HG02884 (cell line): ENCODE measurements around the gene FZD1.

Experiments used
- ATAC-seq: cut with Tn5 transposase; IDR thresholded peaks from one replicate; pipeline ENCODE4 v1.9.1; 2021; ENCODE audit warnings: mild to moderate bottlenecking, moderate library complexity; ENCODE audit not compliant: unreplicated experiment

FZD1 gene

DNA sequence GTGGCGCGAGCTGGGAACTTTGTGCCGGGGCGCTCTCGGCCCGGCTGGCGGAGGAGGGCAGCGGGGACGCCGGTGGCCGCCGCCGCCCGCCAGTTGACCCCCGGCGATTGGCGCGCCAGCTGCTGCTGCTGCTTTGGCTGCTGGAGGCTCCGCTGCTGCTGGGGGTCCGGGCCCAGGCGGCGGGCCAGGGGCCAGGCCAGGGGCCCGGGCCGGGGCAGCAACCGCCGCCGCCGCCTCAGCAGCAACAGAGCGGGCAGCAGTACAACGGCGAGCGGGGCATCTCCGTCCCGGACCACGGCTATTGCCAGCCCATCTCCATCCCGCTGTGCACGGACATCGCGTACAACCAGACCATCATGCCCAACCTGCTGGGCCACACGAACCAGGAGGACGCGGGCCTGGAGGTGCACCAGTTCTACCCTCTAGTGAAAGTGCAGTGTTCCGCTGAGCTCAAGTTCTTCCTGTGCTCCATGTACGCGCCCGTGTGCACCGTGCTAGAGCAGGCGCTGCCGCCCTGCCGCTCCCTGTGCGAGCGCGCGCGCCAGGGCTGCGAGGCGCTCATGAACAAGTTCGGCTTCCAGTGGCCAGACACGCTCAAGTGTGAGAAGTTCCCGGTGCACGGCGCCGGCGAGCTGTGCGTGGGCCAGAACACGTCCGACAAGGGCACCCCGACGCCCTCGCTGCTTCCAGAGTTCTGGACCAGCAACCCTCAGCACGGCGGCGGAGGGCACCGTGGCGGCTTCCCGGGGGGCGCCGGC lies 870 bp downstream of the FZD1 start:
- peak; percentile 35 for ATAC-seq

DNA sequence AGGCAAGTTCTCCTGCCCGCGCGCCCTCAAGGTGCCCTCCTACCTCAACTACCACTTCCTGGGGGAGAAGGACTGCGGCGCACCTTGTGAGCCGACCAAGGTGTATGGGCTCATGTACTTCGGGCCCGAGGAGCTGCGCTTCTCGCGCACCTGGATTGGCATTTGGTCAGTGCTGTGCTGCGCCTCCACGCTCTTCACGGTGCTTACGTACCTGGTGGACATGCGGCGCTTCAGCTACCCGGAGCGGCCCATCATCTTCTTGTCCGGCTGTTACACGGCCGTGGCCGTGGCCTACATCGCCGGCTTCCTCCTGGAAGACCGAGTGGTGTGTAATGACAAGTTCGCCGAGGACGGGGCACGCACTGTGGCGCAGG lies 1.4 kb downstream of the FZD1 start:
- no peak for ATAC-seq

DNA sequence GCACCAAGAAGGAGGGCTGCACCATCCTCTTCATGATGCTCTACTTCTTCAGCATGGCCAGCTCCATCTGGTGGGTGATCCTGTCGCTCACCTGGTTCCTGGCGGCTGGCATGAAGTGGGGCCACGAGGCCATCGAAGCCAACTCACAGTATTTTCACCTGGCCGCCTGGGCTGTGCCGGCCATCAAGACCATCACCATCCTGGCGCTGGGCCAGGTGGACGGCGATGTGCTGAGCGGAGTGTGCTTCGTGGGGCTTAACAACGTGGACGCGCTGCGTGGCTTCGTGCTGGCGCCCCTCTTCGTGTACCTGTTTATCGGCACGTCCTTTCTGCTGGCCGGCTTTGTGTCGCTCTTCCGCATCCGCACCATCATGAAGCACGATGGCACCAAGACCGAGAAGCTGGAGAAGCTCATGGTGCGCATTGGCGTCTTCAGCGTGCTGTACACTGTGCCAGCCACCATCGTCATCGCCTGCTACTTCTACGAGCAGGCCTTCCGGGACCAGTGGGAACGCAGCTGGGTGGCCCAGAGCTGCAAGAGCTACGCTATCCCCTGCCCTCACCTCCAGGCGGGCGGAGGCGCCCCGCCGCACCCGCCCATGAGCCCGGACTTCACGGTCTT lies 1.9 kb downstream of the FZD1 start:
- ATAC-seq = no peak

DNA sequence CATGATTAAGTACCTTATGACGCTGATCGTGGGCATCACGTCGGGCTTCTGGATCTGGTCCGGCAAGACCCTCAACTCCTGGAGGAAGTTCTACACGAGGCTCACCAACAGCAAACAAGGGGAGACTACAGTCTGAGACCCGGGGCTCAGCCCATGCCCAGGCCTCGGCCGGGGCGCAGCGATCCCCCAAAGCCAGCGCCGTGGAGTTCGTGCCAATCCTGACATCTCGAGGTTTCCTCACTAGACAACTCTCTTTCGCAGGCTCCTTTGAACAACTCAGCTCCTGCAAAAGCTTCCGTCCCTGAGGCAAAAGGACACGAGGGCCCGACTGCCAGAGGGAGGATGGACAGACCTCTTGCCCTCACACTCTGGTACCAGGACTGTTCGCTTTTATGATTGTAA lies 2.5 kb downstream of the FZD1 start:
- no peak for ATAC-seq

DNA sequence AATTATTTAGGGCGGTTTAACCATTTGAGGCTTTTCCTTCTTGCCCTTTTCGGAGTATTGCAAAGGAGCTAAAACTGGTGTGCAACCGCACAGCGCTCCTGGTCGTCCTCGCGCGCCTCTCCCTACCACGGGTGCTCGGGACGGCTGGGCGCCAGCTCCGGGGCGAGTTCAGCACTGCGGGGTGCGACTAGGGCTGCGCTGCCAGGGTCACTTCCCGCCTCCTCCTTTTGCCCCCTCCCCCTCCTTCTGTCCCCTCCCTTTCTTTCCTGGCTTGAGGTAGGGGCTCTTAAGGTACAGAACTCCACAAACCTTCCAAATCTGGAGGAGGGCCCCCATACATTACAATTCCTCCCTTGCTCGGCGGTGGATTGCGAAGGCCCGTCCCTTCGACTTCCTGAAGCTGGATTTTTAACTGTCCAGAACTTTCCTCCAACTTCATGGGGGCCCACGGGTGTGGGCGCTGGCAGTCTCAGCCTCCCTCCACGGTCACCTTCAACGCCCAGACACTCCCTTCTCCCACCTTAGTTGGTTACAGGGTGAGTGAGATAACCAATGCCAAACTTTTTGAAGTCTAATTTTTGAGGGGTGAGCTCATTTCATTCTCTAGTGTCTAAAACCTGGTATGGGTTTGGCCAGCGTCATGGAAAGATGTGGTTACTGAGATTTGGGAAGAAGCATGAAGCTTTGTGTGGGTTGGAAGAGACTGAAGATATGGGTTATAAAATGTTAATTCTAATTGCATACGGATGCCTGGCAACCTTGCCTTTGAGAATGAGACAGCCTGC lies 3.1 kb downstream of the FZD1 start:
- no peak for ATAC-seq

DNA sequence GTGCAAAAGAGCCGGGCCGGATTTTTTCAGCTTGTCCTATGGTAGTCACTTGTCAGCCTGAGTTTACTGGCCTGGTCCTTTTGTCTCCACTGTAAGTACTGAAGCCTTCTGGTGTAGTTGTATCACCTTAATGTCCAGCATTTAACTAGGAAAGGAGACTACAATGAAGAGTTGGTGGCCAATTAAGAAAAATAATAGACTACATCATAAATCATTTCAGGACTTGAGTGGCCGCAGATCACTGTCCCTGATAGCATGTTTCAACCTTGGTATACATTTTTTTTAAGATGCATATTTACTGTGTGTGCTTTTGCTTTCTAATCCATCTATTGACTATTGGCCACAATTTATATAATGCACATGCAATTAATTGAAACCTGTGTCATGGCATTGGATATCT lies 6.1 kb downstream of the FZD1 start:
- no peak for ATAC-seq

DNA sequence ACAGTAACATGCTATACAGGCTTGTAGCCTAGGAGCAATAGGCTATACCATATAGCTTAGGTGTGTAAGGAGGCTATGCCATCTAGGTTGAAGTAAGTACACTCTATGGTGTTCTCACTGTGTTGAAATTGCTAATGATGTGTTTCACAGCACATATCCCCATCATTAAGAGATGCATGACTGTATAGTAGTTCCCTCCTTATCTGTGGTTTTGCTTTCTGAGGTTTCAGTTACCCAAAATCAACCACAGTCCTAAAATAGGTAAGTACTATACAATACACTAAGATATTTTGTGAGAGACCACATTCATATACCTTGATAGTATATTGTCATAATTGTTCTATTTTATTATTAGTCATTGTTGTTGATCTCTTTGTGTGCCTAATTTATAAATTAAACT lies 12.7 kb downstream of the FZD1 start:
- peak; percentile 95 for ATAC-seq

DNA sequence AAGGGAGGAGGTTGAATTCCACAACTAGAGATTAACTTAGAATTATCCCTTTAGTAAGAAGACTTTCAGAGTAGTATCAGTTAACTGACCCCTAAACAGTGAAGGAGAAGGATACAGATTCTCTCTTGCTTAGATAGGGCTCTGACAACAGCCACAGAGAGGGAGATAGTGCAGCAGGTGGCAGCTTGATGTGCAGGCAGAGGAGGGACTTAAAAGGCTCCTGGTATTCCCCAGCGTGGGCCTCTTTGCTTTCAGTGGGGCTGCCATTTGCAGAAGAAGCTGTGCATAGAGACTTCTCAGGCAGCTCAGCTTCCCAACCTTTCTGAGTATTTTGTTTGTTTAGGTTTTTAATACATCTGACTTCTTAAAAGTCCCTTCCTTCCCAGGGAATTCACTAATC lies 16.0 kb downstream of the FZD1 start:
- ATAC-seq = peak; percentile 55

DNA sequence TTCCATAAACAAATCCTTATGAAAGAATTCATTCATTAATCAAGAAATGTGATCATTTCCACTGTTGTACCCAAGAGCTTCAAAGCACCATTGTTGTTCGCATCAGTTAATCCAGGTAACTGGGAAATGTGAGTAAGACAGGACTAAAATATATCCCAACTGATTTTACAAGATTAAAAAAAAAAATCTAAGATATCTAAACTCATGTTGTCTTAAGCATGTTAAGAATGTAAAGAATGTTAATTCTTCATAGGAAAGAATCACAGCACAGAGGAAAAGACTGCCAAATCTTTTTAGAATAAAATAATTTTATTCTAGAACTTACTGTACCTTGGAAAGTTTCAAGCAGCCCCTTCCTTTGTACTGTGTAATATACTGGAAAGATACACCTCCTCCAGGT lies 16.4 kb downstream of the FZD1 start:
- ATAC-seq = no peak

DNA sequence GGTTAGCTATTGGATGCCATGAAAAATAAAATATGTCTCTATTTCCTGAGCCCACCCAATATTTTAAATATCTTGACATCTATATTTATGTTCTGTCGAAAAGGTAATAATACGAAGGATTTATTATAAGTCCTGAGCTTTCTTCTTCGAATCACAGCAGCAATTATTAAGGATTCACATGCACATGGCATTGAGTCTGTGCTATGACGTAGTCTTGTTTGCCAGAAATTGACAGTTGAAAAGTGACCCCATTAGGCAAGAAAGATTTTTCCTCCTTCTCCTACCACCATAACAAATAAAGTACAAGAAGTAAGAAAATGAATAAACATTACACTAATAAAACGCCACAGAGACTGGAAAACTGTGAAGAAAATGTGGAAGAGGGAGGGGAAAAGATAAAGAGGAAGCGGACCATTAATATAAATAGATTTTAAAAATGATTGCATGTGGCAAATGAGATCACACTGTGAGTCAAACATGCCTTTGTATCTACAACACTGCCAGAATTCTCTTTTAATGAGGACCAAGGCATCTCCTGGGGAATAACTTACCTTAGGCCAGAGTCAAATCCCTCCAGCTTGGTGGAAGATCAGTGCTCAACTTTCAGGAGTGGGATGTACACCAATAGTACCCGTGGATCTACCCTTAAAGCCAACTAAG lies 21.6 kb downstream of the FZD1 start:
- ATAC-seq = no peak

DNA sequence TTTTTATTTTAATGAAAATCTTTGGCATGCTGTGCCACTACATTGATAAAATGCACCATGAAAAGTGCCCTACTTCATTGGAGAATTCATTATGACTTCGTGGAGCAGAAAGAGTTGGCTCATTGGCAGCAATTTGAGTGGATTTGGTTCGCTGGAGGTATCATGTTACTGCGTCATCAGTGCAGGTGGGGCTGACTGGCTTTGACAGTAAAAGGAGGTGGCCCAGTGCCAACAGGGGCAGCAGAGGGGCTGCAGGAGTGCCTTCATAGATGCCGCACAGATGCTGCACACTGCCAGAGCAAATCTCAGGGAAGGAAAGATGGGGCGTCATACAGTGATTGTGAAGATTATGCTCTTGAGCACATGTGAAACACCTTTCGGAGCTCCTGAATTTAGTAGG lies 22.2 kb downstream of the FZD1 start:
- ATAC-seq = no peak

DNA sequence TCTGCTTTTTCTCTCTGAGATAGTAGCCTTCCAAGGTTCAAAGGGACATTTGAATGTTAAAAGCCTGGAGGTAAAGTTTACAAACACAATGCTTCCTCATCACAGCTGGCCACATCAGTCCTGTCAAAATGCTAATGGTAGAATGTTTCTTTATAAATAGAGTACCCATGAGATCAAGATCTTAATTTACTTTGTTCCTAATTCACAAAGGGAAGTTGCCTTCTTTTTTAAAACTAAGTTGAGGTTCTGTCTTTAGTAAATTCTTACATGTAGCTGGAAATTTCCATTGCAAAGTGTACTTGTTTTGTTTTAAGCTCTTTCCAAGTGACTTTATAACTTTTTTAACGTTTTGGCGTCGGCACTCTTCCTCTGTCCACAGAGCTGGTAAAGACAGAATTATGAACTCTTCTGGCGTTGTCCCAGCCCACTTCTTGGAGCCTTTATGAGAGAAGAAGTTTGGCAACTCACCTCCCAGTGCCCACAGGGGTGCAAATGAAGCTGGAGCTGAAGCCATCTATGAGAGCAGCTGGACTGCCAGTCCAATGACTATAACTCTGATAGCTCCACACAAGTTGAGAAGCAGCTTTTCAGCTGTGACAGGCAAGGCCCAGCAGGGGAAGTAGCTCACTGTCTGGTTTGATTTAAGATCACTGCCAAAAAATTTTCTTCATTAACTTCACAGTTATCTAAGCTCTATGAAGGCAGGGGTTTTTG lies 23.3 kb downstream of the FZD1 start:
- ATAC-seq = no peak

DNA sequence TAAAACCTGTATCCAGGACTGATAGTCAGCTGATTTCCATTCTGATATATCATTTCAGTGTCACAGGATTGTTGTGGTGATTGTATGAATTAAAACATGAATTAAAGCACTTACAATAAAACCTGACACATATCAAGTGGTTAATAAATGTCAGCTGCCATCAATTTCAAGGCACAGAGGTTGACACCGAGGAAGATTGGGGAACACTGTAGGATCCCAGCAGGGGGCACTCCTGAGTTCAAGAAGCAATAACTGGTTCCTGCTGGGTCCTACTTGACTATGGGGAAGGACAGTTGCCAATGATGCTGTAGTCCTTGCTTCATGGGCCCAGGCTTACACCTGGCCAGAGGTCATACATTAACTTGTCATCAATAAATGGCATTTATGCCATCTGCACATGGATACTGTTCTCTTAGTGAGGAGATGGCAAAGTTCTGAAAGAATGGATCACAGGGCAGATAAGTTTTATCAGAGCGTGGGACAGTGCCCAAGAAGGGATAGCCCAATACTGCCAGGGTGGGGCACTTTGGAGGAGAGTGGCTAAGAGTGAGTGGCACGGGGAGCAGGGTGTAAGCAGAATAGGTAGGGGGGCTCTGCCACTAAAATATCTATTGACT lies 24.1 kb downstream of the FZD1 start:
- ATAC-seq = no peak

DNA sequence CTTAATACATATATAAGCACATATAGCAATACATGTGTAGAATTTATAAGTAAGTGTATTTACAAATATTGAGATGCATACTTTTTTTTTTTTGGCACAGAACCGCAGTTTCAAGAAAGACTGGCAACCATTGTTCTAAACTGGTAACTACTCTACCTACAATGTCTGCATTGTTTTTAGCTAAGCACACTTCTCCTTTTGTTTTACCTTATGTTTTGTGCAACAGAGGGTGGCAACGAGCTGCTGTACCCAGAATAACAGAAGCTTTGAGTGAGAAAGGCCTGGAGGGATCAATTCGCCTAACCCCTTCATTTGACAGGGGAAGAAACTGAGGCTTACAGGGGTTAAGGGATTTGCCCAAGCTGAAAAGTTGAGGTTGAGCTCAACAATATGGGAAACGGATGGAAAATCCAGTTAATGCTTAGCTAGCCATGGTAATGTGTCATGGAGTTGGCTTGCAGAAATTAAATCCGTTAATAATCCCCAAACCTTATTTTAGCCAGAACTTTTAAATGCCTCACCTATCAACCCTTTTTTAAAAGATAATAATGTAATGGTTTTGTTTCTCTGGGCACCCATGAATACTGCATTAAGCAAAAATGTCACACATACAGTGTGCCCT lies 25.5 kb downstream of the FZD1 start:
- ATAC-seq = no peak

DNA sequence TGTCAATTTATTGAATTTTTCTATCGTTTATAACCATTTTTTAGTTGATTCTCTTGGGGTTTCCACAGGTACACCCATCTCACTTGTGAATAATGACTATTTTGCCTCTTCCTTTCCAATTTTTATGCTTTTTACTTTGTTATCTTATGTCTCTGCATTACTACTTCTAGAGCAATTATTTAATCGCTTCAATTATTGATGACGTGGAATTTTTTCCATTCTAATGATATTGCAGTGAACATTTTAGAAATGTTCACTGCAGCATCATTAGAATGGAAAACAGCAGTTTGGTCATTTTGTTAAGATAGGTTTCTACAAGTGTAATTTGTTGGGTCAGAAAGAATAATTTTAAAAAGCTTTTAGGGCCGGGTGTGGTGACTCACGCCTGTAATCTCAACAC lies 27.1 kb downstream of the FZD1 start:
- no peak for ATAC-seq

DNA sequence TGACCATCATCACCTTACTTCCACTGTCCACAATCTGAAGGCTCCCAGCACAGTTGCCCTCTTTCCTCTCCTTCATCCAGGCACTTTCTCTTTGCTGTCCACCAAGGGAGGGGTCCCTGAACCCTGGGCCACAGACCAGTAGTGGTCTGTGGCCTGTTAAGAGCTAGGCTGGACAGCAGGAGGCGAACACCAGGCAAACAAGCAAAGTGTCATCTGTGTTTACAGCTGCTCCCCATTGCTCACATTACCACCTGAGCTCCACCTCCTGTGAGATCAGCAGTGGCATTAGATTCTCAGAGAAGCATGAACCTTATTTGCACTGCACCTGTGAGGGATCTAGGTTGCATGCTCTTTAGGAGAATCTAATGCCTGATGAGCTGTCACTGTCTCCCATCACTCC lies 27.7 kb downstream of the FZD1 start:
- no peak for ATAC-seq

DNA sequence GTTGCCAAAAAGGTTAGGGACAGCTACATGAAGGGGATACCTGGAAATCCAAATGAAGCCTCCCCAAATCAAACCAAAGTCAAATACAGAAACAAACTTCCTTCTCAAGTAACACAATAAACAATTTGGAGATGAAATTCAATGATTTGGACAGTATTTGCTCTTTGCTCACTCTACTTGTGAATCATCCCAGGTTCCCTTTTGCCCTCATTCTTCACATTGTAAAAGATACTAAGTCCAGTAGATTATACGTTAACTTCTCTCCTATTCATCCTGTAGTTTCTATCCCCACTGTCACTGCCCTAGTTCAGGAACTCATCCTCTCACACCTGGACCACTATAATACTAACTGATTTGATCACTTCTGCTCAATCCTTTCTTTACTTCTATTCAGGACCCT lies 28.3 kb downstream of the FZD1 start:
- ATAC-seq = no peak

DNA sequence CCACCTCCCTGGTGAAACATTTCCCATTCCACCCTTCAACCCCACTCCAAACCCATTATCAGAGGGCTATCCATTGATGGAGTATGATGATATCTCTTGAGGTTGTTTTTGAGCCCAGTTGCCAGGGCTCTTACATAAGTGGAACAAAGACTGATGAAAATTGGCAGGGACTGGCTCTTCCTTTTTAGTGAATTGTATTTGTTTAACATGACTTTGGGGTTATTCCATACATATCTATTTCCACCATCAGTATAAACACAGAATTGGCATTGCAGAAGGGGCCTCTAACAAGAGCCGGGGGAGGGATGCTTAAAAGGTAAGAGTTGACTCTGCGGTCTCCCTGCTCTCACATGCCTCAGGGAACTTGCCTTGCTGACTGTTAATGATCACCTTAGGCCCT lies 28.9 kb downstream of the FZD1 start:
- ATAC-seq = no peak

DNA sequence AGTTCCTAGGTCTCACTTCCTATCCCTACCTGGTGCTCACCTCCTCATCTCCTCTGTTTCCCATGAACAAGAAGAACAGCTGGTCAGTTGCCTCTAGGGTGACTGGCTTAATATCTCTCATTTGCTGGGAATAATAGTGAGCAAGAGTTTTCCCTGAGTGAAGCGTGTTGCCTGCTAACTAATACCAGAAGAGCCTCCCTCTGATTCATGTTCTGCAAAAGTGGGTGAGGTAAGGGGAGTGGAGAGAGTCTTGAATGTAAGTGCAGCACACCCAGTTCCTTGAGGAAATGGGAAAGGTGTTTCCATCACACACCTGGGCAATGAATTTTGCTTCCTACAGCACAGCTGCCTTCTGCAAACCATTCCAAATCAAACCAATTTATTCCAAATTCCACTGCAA lies 29.6 kb downstream of the FZD1 start:
- ATAC-seq = no peak

DNA sequence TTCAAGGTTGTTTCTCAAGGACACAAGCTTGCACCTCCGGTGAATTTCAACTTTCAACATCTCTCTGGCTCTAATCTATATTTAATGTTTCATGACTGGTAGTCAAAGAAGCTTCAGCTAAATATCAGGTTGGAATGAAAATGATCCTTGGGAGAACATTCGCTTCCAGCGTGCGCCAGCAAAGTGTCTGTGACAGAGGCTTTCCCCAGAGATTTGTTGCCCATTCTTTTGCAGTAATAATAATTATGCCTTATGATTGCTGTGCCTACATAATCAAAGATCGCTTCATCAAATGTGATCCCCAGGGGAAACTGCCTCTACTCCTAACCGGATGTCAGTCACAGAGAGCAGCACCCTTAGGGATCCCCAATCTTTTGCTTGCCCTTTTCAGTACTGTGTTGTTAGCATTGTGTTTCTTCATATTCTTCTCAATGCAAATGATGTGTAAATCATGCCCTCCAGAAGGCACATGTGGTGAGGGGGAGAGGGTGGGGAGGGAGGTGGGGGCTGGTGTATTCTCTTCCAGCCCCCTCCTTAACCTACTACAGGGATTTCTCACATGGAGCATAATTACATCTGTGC lies 30.5 kb downstream of the FZD1 start:
- ATAC-seq = no peak
